GM19043 (cell line): ENCODE measurements around the gene ZBTB39.
A peak's percentile ranks its signal among the peaks of the same experiment; 100 is the strongest.
"Not testable (repeated sequence)": the region's sequence is repeated elsewhere in the genome, so short reads cannot be mapped to it uniquely, and the experiment has no call there.

Experiments used
- ATAC-seq: cut with Tn5 transposase; IDR thresholded peaks from one replicate; pipeline ENCODE4 v1.9.1; 2021; ENCODE audit warnings: low read depth; ENCODE audit not compliant: unreplicated experiment

The ZBTB39 gene

GRCh38 chr12:57003395-57003794, 3.0 kb downstream of the ZBTB39 start:
- ATAC-seq: no peak

DNA sequence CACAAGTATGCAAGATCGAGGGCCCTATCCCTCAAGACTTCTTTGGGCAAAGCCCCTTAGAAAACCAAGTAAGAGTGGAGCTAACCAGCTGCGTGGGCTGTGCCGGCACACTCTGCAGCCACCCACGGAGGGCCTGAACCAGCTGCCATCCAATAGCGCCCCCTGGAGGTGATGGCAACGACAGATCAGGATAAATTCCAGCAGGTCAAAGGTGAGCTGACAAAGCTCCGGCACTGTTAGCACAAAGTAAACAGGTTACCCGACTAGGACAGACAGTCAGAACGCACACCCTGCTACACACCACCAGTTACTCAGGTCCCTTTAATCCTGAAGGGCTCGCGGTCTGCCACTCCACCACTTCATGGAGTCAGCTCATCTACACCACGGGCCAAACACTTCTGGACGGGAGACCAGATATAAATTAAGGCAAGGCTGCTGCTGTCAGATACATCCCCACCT, 4.9 kb downstream of the ZBTB39 start:
- no peak for ATAC-seq

- no peak for ATAC-seq
Measured at GRCh38 chr12:57000393-57000792, 6.0 kb downstream of the ZBTB39 start.

- ATAC-seq: no peak
Measured at GRCh38 chr12:56999456-56999855, 6.9 kb downstream of the ZBTB39 start.

DNA sequence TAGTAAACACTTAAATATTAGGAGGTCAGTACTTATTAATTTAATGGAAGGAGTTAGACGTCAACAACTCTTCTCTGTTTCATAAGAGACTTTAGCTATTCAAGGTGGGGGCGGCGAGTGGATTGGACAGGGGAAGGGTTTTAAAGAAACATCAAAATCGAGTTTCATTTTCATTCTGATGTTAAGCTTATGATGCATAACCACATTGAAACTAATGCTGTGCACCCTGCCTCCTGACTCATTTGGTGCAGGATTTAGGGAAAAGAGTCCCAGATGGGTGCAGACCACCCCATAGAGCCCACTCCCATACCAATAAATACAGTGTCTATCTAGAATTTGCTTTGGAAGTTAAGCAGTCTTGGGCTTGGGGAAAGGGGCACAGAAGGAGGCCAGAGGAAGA, 7.4 kb downstream of the ZBTB39 start:
- peak; percentile 91 for ATAC-seq

- no peak for ATAC-seq
Measured at GRCh38 chr12:56998316-56998715, 8.0 kb downstream of the ZBTB39 start.

DNA sequence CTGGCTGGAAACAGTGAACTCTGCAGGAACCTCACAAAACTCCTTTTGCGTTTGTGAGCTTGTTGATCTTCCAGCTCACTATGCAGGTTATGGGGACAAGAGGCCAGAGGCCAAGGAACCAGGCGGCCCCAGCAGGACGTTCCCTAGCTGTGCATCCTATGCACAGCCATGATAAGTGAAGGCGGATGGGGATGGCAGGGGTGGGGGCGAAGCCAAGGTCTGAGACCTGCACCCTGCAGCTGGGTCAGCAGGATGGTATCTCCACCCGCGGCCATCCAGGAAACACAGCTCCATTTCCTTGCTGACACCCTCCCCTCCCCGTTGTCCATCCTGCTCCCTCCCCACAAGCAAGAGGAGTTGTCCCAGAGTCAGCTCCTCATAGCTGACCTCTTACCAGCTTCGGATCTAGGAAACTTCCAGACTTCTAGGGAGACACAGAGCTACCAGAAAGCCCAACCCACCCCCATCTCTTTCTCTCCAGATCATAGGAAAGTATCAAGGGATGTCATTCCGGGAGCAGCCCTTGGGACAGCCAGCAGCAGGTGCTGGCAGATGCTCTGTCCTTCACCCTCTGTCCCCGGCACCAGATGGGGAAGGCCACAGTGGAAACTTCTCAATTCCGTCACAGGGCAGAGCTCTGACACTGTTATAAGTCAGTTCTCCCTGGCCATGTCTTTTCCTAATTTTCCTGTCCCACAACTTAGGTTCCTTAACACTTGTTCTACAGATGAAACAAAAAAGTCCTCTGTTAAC, 9.4 kb downstream of the ZBTB39 start:
- no peak for ATAC-seq

DNA sequence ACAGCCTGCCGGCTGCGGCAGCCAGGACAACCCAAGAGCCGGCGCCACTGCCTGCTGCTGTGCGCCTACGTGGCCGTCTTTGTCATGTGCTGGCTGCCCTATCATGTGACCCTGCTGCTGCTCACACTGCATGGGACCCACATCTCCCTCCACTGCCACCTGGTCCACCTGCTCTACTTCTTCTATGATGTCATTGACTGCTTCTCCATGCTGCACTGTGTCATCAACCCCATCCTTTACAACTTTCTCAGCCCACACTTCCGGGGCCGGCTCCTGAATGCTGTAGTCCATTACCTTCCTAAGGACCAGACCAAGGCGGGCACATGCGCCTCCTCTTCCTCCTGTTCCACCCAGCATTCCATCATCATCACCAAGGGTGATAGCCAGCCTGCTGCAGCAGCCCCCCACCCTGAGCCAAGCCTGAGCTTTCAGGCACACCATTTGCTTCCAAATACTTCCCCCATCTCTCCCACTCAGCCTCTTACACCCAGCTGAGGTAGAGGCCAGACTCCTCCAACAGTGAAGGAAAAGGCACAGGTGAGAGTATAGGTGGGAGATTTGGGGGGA, 10.3 kb downstream of the ZBTB39 start:
- ATAC-seq: no peak

DNA sequence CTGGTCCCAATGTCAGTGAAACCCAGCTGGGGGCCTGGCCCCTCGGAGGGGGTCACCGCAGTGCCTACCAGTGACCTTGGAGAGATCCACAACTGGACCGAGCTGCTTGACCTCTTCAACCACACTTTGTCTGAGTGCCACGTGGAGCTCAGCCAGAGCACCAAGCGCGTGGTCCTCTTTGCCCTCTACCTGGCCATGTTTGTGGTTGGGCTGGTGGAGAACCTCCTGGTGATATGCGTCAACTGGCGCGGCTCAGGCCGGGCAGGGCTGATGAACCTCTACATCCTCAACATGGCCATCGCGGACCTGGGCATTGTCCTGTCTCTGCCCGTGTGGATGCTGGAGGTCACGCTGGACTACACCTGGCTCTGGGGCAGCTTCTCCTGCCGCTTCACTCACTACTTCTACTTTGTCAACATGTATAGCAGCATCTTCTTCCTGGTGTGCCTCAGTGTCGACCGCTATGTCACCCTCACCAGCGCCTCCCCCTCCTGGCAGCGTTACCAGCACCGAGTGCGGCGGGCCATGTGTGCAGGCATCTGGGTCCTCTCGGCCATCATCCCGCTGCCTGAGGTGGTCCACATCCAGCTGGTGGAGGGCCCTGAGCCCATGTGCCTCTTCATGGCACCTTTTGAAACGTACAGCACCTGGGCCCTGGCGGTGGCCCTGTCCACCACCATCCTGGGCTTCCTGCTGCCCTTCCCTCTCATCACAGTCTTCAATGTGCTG, 11.0 kb downstream of the ZBTB39 start:
- ATAC-seq: no peak

DNA sequence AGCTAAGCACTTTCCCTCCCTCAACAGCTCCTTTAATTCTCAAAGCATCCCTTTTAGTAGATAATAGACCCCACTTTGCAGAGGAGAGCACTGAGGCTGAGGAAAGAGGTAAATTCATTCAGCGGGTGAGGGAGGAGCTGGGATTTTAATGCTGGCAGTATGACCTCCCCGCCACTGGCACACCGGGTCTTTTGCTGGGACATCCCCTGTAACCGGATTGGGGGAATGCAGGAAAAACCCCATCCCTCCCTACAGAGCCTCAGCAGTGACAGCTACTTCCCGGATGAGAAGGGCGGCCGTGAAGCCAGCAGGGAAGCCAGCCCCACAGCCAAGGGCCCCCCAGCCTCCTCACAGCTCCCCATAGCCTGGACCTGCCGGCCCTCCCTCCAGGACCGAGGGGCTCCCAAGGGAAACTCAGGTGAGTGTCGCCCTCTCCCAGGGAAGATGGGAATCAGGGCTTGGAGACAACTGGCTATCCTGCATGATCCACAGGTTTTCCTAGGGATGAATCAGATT, 12.1 kb downstream of the ZBTB39 start:
- ATAC-seq: no peak

DNA sequence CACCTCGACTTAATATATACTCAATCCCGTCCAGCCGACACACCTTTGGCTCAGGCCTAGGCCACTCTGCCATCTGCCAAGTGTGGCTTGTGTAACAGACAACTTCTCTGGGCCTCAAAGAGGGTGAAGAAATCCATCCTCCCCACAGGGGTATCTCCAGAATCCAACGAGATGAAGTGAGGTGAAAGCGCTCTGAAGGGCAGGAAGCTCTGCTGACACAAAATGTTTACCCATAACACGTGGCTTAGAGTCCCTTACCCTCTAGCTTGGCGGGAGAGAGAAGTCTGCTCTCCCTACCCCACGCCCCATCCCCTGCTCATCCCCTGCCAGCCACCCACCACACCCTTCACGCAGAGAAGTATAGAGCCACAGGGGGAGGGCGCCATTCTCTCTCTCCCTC, 13.0 kb downstream of the ZBTB39 start:
- no peak for ATAC-seq

GRCh38 chr12:56991319-56992246, 14.8 kb downstream of the ZBTB39 start:
- ATAC-seq: no peak

DNA sequence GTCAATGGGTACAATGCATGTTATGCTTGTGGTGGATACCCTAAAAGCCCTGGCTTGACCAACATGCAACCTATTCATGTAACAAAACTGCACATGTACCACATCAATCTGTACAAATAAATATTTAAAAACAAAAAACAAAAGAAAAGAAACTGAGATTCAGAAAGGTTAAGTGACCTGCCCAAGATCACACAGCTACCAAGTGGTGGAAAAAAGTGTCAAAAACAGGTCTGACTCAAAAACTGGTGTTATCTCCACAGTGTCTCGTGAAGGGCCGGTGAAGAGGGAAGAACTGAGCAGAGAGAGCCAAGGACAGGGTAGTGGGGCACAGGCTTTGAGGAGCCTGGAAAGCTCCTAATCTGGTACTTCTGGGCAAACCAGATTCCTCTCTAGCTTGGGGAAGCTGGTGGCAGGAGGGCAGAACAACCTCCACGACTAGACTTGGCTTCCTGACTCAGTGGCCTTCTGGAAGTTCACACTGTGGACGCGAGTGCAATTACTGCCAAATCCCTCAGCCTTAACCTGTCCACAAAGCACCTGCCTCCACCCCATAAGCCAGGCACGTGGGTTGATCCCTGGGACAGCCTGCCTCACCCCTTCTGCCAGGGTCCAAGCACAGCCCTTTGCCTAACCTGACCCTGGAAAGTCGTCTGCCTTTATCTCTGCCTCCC, 15.6 kb downstream of the ZBTB39 start:
- no peak for ATAC-seq

DNA sequence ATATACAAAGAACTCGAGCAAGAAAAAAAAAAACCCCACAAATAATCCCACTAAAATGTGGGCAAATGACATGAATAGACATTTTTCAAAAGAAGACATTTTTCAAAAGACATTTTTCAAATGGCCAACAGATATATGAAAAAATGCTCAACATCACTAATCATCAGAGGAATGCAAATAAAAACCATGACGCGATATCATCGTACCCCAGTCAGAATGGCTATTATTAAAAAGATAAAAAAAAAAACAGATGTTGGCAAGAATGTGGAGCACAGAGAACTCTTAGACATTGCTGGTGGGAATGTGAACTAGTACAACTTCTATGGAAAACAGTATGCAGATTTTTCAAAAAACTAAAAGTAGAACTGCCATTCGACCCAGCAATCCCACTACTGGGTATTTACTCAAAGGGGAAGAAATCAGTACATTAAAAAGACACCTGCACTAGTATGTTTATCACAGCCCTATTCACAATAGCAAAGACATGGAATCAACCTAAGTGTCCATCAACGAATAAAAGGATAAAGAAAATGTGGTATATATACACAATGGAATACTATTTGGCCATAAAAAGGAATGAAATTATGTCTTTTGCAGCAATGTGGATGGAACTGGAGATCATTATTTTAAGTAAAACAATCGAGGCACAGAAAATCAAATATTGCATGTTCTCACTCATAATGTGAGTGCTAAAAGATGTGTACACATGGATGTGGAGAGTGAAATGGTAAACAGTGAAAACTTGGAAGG, 16.3 kb downstream of the ZBTB39 start:
- no peak for ATAC-seq

GRCh38 chr12:56988207-56988739, 18.1 kb downstream of the ZBTB39 start:
- ATAC-seq: no peak

DNA sequence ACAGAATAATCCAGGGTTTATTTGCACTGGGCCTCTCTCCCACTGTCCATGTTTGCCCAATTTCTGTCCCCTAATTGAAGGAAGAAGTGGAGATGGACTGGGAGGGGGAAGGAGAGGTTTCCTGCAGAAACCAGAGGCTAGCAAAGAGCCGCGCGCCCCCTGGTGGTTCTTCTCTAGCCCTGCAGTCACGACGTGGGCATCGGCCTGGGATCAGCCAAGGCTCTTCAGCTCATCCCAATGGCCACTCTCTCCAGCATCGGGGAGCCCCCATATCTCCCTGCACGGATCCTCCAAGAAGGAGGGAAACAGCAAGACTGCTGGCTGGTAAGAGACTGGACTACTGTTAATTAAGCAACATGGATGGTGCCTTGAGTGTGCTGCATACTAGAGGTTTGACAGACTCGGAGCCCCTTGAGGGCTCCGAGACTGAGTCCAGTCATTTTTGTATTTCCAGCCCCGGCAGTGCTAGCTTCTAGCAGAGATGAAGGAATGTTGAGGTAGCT, 18.7 kb downstream of the ZBTB39 start:
- no peak for ATAC-seq

DNA sequence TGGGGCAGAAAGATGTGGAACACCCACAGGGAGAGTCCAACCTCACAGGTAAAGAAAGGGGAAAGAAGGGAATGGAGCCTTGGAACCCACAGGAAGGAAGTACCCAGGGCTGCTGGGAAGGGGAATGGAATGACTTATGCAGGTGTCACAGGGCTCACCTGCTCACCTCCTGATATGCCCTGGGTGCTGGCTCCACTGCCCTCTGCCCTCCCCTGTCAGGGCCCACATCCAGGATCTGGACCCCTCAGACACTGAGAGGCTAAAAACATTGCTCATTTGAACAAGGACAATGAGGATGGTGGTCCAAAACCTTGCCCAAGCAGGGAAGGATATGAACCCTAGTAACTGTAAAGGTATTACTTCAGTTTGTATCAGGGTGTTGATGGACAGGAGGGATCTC, 19.3 kb downstream of the ZBTB39 start:
- ATAC-seq: no peak

DNA sequence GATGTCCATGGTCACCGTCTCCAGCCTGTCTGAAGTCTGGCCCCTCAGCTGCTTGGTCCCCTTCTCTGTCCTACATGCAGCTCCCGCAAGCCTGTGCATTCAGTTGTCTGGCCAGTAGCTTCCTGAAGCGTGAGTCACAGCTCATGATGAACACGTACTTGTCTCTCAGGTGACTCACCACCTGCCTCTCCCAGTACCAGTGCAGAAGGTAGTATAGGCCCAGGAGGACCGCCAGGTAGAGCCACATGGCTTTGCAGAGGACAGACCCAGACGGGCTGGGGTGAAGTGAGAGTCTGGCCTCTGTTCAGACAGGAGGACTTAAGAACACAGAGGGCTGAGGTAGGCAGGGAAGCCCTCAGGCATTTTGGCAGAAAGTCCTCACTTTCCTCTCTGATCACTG, 20.6 kb downstream of the ZBTB39 start:
- not testable (repeated sequence) for ATAC-seq

- ATAC-seq: no peak
Measured at GRCh38 chr12:56983386-56983785, 23.0 kb downstream of the ZBTB39 start.
